A549 (cell line): ENCODE results near the gene OCA2. TPM values are rescaled to one million over a fixed set of nuclear protein-coding genes. Genes with fewer than 3 reads are reported as not detected.
A peak's percentile ranks its signal among the peaks of the same experiment; 100 is the strongest.

Source experiments
- ATAC-seq, 2 experiments: fragments of 200-7000 bp in 1 of 2; fragments of >200 bp in 1 of 2; cut with Nextera tagmentation in 1 of 2; cut with Tn5 transposase in 1 of 2; 3 replicates each; pipeline versions ENCODE4 v1.8.0 to v1.9.1; 2018 to 2020; ENCODE audit warnings: mild to moderate bottlenecking in 1 of 2, moderate library complexity in 1 of 2
- CTCF ChIA-PET: fragments of 300-600 bp; sonication (Branson Sonifier 250); formaldehyde crosslinking; extraction: SDS; loops from one replicate; lab custom pipeline; 2021; ENCODE audit warnings: antibody characterized with exemption, inconsistent platforms; lab: Yijun Ruan, JAX
- POLR2A ChIA-PET: fragments of 350-600 bp; formaldehyde crosslinking; extraction: SDS; loops from one replicate; lab custom pipeline; 2021; ENCODE audit warnings: antibody characterized with exemption, inconsistent platforms; lab: Yijun Ruan, JAX
- DNase-seq, 2 experiments: peaks; one replicate each; pipeline versions ENCODE4 v3.0.0 to v3.0.0-alpha.2; 2011 to 2016; ENCODE audit warnings: low read depth in 1 of 2, low spot score in 1 of 2
- FAIRE-seq: peaks from 2 replicates; lab custom pipeline; 2011; peaks lifted over from hg19 to GRCh38; lab: Jason Lieb, UNC
- H3K27ac ChIP-seq, 2 experiments: fragments of >200 bp; sonication (Bioruptor Twin); formaldehyde crosslinking; 3 replicates each; pipeline ENCODE4 v1.5.1; 2016 to 2017
- H3K4me1 ChIP-seq: fragments of >200 bp; sonication (Bioruptor Twin); formaldehyde crosslinking; 3 replicates; pipeline ENCODE4 v1.6.1; 2016
- H3K4me2 ChIP-seq: fragments of >200 bp; sonication (Bioruptor Twin); formaldehyde crosslinking; 3 replicates; pipeline ENCODE4 v1.6.1; 2016
- H3K4me3 ChIP-seq: fragments of >200 bp; sonication (Bioruptor Twin); formaldehyde crosslinking; 3 replicates; pipeline ENCODE4 v1.5.1; 2016
- H3K9me3 ChIP-seq: fragments of >200 bp; sonication (Bioruptor Twin); formaldehyde crosslinking; 3 replicates; pipeline ENCODE4 v1.6.1; 2016
- BHLHE40 ChIP-seq: IDR thresholded peaks from 2 replicates; pipeline ENCODE4 v1.6.1; 2012; ENCODE audit warnings: low read depth, low read length, inconsistent platforms
- CBX2 ChIP-seq: fragments of 200-600 bp; sonication (generic); IDR thresholded peaks from 2 replicates; pipeline ENCODE4 v1.6.1; 2016; ENCODE audit warnings: low read depth, mild to moderate bottlenecking, borderline replicate concordance
- CEBPB ChIP-seq, 2 experiments: fragments of >200 bp in 1 of 2; sonication (Bioruptor Twin) in 1 of 2; formaldehyde crosslinking in 1 of 2; IDR thresholded peaks; 2 replicates each; pipeline ENCODE4 v1.6.1; 2012 to 2016
- CHD2 ChIP-seq: fragments of 150-350 bp; IDR thresholded peaks from 2 replicates; pipeline ENCODE4 v1.6.1; 2014; ENCODE audit warnings: low read length; ENCODE audit not compliant: partially characterized antibody
- CHD4 ChIP-seq: fragments of 200-600 bp; sonication (generic); IDR thresholded peaks from 2 replicates; pipeline ENCODE4 v1.6.1; 2016; ENCODE audit warnings: antibody characterized with exemption, mild to moderate bottlenecking, borderline replicate concordance
- E2F6 ChIP-seq: IDR thresholded peaks from 2 replicates; pipeline ENCODE4 v1.6.1; 2012; ENCODE audit warnings: low read depth, borderline replicate concordance
- EP300 ChIP-seq, 2 experiments: fragments of >200 bp; sonication (Bioruptor Twin); formaldehyde crosslinking; IDR thresholded peaks; 2 replicates in 1 of 2; 3 replicates in 1 of 2; pipeline ENCODE4 v1.6.1; 2016 to 2017
- ESRRA ChIP-seq: fragments of 150-350 bp; IDR thresholded peaks from 2 replicates; pipeline ENCODE4 v1.6.1; 2014; ENCODE audit warnings: mild to moderate bottlenecking, low read length, borderline replicate concordance
- FOSB ChIP-seq: fragments of 250-450 bp; sonication (Bioruptor Pico); IDR thresholded peaks from 2 replicates; pipeline ENCODE4 v1.5.0; 2020; ENCODE audit warnings: mild to moderate bottlenecking, moderate library complexity
- FOXS1 ChIP-seq: fragments of 250-450 bp; sonication (Bioruptor Pico); IDR thresholded peaks from 2 replicates; pipeline ENCODE4 v1.5.0; 2020; ENCODE audit warnings: mild to moderate bottlenecking, moderate library complexity
- GATA3 ChIP-seq: IDR thresholded peaks from 2 replicates; pipeline ENCODE4 v1.6.1; 2012; ENCODE audit warnings: borderline replicate concordance
- HEYL ChIP-seq: fragments of 250-450 bp; sonication (Bioruptor Pico); IDR thresholded peaks from 2 replicates; pipeline ENCODE4 v1.8.0; 2021; ENCODE audit warnings: mild to moderate bottlenecking, moderate library complexity
- HOXA7 ChIP-seq: fragments of 250-450 bp; sonication (Bioruptor Pico); IDR thresholded peaks from 2 replicates; pipeline ENCODE4 v1.5.0; 2020; ENCODE audit warnings: mild to moderate bottlenecking, moderate library complexity
- HOXB13 ChIP-seq: fragments of 250-450 bp; sonication (Bioruptor Pico); IDR thresholded peaks from 2 replicates; pipeline ENCODE4 v1.5.0; 2020; ENCODE audit warnings: low read depth, mild to moderate bottlenecking, moderate library complexity
- JUNB ChIP-seq: fragments of >200 bp; sonication (Bioruptor Twin); formaldehyde crosslinking; IDR thresholded peaks from 2 replicates; pipeline ENCODE4 v1.6.1; 2016
- KDM5A ChIP-seq: fragments of 200-600 bp; sonication (generic); IDR thresholded peaks from 2 replicates; pipeline ENCODE4 v1.6.1; 2016; ENCODE audit warnings: antibody characterized with exemption, mild to moderate bottlenecking
- NPAS2 ChIP-seq: fragments of 250-450 bp; sonication (Bioruptor Pico); IDR thresholded peaks from 2 replicates; pipeline ENCODE4 v1.8.0; 2022; ENCODE audit warnings: mild to moderate bottlenecking, moderate library complexity, borderline replicate concordance
- NR3C1 ChIP-seq: fragments of >200 bp; sonication (Bioruptor Twin); formaldehyde crosslinking; IDR thresholded peaks from 3 replicates; pipeline ENCODE4 v1.6.1; 2017
- PHF8 ChIP-seq: fragments of 200-600 bp; sonication (generic); IDR thresholded peaks from 2 replicates; pipeline ENCODE4 v1.6.1; 2016; ENCODE audit warnings: low read depth, mild to moderate bottlenecking, antibody characterized with exemption, moderate library complexity, borderline replicate concordance
- POLR2AphosphoS2 ChIP-seq: conservative IDR thresholded peaks from 2 replicates; pipeline ENCODE4 v1.6.1; 2012; ENCODE audit warnings: low read length, improper control_type of control experiment, inconsistent platforms
- RARB ChIP-seq: fragments of 250-450 bp; sonication (Bioruptor Pico); IDR thresholded peaks from 2 replicates; pipeline ENCODE4 v1.8.0; 2021; ENCODE audit warnings: mild to moderate bottlenecking, moderate library complexity
- RCOR1 ChIP-seq: fragments of 150-350 bp; IDR thresholded peaks from 2 replicates; pipeline ENCODE4 v1.6.1; 2014; ENCODE audit warnings: antibody characterized with exemption, low read length, low read depth
- RNF2 ChIP-seq: fragments of 200-600 bp; sonication (generic); IDR thresholded peaks from 2 replicates; pipeline ENCODE4 v1.6.1; 2016; ENCODE audit warnings: low read depth, mild to moderate bottlenecking, antibody characterized with exemption, moderate library complexity, borderline replicate concordance
- SREBF2 ChIP-seq: fragments of 450-650 bp; IDR thresholded peaks from 2 replicates; pipeline ENCODE4 v1.6.1; 2014; ENCODE audit warnings: mild to moderate bottlenecking, moderate library complexity
- TFCP2L1 ChIP-seq: fragments of 250-450 bp; sonication (Bioruptor Pico); IDR thresholded peaks from 2 replicates; pipeline ENCODE4 v1.5.0; 2021; ENCODE audit warnings: mild to moderate bottlenecking
- TP53 ChIP-seq: fragments of 250-450 bp; sonication (Bioruptor Pico); IDR thresholded peaks from 2 replicates; pipeline ENCODE4 v1.5.0; 2021; ENCODE audit warnings: mild to moderate bottlenecking, moderate library complexity
- ZNF302 ChIP-seq: fragments of 250-450 bp; sonication (Bioruptor Pico); IDR thresholded peaks from 2 replicates; pipeline ENCODE4 v1.9.0; 2021; ENCODE audit warnings: inconsistent platforms, mild to moderate bottlenecking, moderate library complexity
- ZSCAN20 ChIP-seq: fragments of 250-450 bp; sonication (Bioruptor Pico); IDR thresholded peaks from 2 replicates; pipeline ENCODE4 v1.8.0; 2022; ENCODE audit warnings: mild to moderate bottlenecking, moderate library complexity
- WGBS: methylation state at CpG from one replicate; pipeline ENCODE4 v1.1.6; 2017; ENCODE audit errors: missing lambda C conversion rate; 5-methylcytosine and 5-hydroxymethylcytosine counted together
- polyA plus RNA-seq, 4 experiments: library from polyadenylated mRNA; depleted of rRNA in 3 of 4; stranded (reverse); fragments of >200 nt; fragmentation: RNase III in 1 of 4; extraction: RNeasy Plus Mini Kit Qiagen cat#74134 plus additional on column Dnase treatment in 1 of 4; gene quantifications; 2 replicates in 3 of 4; 3 replicates in 1 of 4; pipeline ENCODE4 v1.2.3, GENCODE V29; 2011 to 2017
- TF ChIP-seq, protein P1 (sequence below): fragments of 250-450 bp; sonication (Bioruptor Pico); IDR thresholded peaks from 2 replicates; pipeline ENCODE4 v1.5.0; 2020; ENCODE audit warnings: low read depth, mild to moderate bottlenecking, moderate library complexity

The OCA2 gene
- polyA plus RNA-seq, 2 of the 4 experiments (the other 2 are of a cell fraction): 0.17 to 0.25 TPM

- H3K27ac ChIP-seq: no peak overlapping the region
- H3K9me3 ChIP-seq: no peaks in the 10 kb centered on the region
- POLR2A ChIA-PET: no interaction called here
- CTCF ChIA-PET: interaction anchor here (1.6 kb wide), 1 partner anchor 12 kb away, joined by 5 read pairs; no protein-coding TSS in a partner anchor
- TF ChIP-seq ESRRA: no peak
- TF ChIP-seq KDM5A: no peak
- no peak for TF ChIP-seq BHLHE40
- no peak for TF ChIP-seq PHF8
- no peak for TF ChIP-seq GATA3
- no peak for TF ChIP-seq ZSCAN20 (CRISPR knock-in tag)
- TF ChIP-seq CHD4: no peak
- TF ChIP-seq CBX2: no peak
- TF ChIP-seq NR3C1: no peak
- no peaks in the 10 kb centered on the region for H3K4me1 ChIP-seq
- no peak for DNase-seq
- H3K4me2 ChIP-seq: no peak overlapping the region
- no peak for FAIRE-seq
- peak in 1 of 2 experiments; percentile 39; a peak in 1 of 6 replicates for ATAC-seq
- H3K4me3 ChIP-seq: no peak overlapping the region
- 0% methylated on average over 1 of the region's 1 CpG for WGBS
Measured at GRCh38 chr15:28078191-28078719, 20.9 kb downstream of the OCA2 start.

DNA sequence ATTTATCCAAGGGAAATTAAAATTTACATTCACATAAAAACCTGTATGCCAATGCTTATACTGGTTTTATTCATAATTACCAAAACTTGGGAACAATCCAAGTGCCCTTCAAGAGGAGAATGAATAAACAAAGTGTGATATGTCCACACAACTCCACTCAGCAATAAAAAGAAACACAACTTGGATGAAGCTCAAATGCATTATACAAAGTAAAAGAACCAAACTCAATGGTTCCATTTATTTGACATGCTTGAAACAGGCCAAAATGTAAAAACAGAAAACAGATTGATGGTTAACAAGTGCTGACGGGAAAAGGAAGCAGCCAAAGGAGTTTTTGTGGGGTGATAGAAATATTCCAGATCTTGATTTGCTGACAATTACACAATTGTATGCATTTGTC lies 23.5 kb downstream of the OCA2 start:
- CTCF ChIA-PET: interaction anchor here (3.0 kb wide), 1 partner anchor 10 kb away, joined by 11 read pairs; no protein-coding TSS in a partner anchor
- ATAC-seq: no peak

GRCh38 chr15:28068930-28069329 lies 30.2 kb downstream of the OCA2 start:
- Histone ChIP-seq H3K27ac (no peak overlapping the region), H3K4me1 (no peaks in the 10 kb centered on the region), H3K9me3 (0 out of 3 replicates have a peak, but pooled peaks cover 2% of the 10 kb centered on the region), H3K4me2 (no peak overlapping the region), H3K4me3 (no peak overlapping the region)
- TF ChIP-seq HOXA7 (no peak), JUNB (no peak), GATA3 (no peak), SREBF2 (no peak)
- no peak for FAIRE-seq
- 4% methylated on average over 1 of the region's 1 CpG for WGBS
- ChIA-PET POLR2A (interaction anchor here (0.6 kb wide), 1 partner anchor 1180 kb away, joined by 4 read pairs; no protein-coding TSS in a partner anchor), CTCF (interaction anchor here (1.1 kb wide), 1 partner anchor 16 kb away, joined by 3 read pairs; no protein-coding TSS in a partner anchor)
- no peak for DNase-seq
- no peak for ATAC-seq

More for the DNA sequence above, 23.5 kb downstream of the OCA2 start:
- H3K4me3 ChIP-seq: no peak overlapping the region
- peak; percentile 51 for FAIRE-seq
- no peak overlapping the region for H3K27ac ChIP-seq
- H3K4me1 ChIP-seq: no peaks in the 10 kb centered on the region
- no peak for TF ChIP-seq EP300 (IDR thresholded peaks at IDR 0.05)
- no peak for TF ChIP-seq HEYL (CRISPR knock-in tag)
- no peak for TF ChIP-seq RARB (CRISPR knock-in tag)
- no peak for TF ChIP-seq GATA3
- TF ChIP-seq CHD4: no peak
- TF ChIP-seq, protein P1, sequence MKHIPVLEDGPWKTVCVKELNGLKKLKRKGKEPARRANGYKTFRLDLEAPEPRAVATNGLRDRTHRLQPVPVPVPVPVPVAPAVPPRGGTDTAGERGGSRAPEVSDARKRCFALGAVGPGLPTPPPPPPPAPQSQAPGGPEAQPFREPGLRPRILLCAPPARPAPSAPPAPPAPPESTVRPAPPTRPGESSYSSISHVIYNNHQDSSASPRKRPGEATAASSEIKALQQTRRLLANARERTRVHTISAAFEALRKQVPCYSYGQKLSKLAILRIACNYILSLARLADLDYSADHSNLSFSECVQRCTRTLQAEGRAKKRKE (CRISPR knock-in tag): no peak
- TF ChIP-seq ESRRA: no peak
- no peak for DNase-seq
- no peak overlapping the region for H3K4me2 ChIP-seq
- POLR2A ChIA-PET: no interaction called here
- no peaks in the 10 kb centered on the region for H3K9me3 ChIP-seq
- WGBS: 66% methylated on average over 1 of the region's 1 CpG

DNA sequence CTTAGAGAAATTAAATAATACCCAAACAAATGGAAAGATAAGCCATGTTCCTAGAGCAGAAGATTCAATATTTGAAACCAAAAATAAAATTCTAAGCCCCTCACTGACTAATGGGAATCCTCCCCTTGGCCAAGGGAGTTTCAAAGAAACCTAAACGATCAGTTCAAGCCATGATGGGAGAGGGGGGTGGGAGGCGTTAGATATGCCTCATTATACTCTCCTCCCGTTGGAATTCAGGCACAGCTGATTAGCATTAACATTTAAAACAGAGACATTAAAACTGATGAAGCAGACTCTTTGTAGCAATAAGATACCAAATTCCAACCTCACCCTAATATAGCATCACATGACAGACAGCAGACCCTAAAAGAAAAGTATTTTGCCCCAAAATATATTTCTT lies 32.9 kb downstream of the OCA2 start:
- CTCF ChIA-PET: no interaction called here
- no peak for FAIRE-seq

More for the DNA sequence above, 32.9 kb downstream of the OCA2 start:
- ATAC-seq (no peak), DNase-seq (no peak)
- Histone ChIP-seq H3K9me3 (peaks cover 5% of the 10 kb centered on the region; the same call in 2 of the 3 replicates), H3K4me1 (no peaks in the 10 kb centered on the region), H3K4me3 (no peak overlapping the region), H3K4me2 (no peak overlapping the region), H3K27ac (no peak overlapping the region)
- WGBS: 1% methylated on average over 3 of the region's 3 CpGs
- POLR2A ChIA-PET: no interaction called here
- TF ChIP-seq FOXS1 (CRISPR knock-in tag): no peak
- TF ChIP-seq SREBF2: no peak
- no peak for TF ChIP-seq CEBPB (IDR thresholded peaks at IDR 0.05)
- TF ChIP-seq RCOR1: no peak
- no peak for TF ChIP-seq FOSB
- no peak for TF ChIP-seq NR3C1
- TF ChIP-seq TFCP2L1 (CRISPR knock-in tag): no peak
- no peak for TF ChIP-seq E2F6
- TF ChIP-seq, protein P1 (CRISPR knock-in tag): no peak
- no peak for TF ChIP-seq RNF2
- no peak for TF ChIP-seq HOXB13 (CRISPR knock-in tag)
- no peak for TF ChIP-seq NPAS2 (CRISPR knock-in tag)
- TF ChIP-seq TP53 (CRISPR knock-in tag): no peak
- TF ChIP-seq POLR2AphosphoS2: no peak
- no peak for TF ChIP-seq ZNF302 (CRISPR knock-in tag)
- no peak for TF ChIP-seq CHD2
